Adrenal gland (tissue), 12 donors: ENCODE measurements around the gene UNK. TPM values are rescaled to one million over a fixed set of nuclear protein-coding genes. Genes with fewer than 3 reads are reported as not detected.

Source experiments
- DNase-seq, 7 donors: peaks; one replicate each; pipeline ENCODE4 v3.0.0-alpha.2; 2019 to 2020
- H3K27ac ChIP-seq, 5 donors: fragments of 200-600 bp; sonication (generic) in 4 of 5; 1 replicate in 3 of 5; 2 replicates in 2 of 5; pipeline versions ENCODE4 v1.5.1 to v1.8.0; 2016 to 2020; ENCODE audit warnings: mild to moderate bottlenecking in 1 of 5
- H3K27me3 ChIP-seq: fragments of 200-600 bp; 2 replicates; pipeline ENCODE4 v1.8.0; 2021
- H3K36me3 ChIP-seq, 2 donors: fragments of 200-600 bp; replicated peaks in 1 of 2; 1 replicate in 1 of 2; 2 replicates in 1 of 2; pipeline versions ENCODE4 v1.5.1 to v1.8.0; 2018 to 2022
- H3K4me1 ChIP-seq, 2 donors: fragments of 200-600 bp; replicated peaks in 1 of 2; 1 replicate in 1 of 2; 2 replicates in 1 of 2; pipeline versions ENCODE4 v1.5.1 to v1.8.0; 2018 to 2021
- H3K4me3 ChIP-seq, 4 donors: fragments of 200-600 bp; sonication (generic) in 3 of 4; one replicate each; pipeline ENCODE4 v1.5.1; 2016 to 2018
- H3K9me3 ChIP-seq, 3 donors: fragments of 200-600 bp; sonication (generic) in 1 of 3; replicated peaks in 1 of 3; 1 replicate in 2 of 3; 2 replicates in 1 of 3; pipeline versions ENCODE4 v1.5.1 to v1.8.0; 2016 to 2021
- CTCF ChIP-seq, 6 experiments: fragments of 450-650 bp in 4 of 6; fragments of 200-600 bp in 2 of 6; sonication (generic) in 1 of 6; IDR thresholded peaks; 1 replicate in 5 of 6; 2 replicates in 1 of 6; pipeline versions ENCODE4 v1.5.1 to v1.8.0; 2016 to 2021; ENCODE audit warnings: antibody characterized with exemption in 6 of 6, mild to moderate bottlenecking in 2 of 6, moderate library complexity in 1 of 6
- POLR2A ChIP-seq, 2 donors: fragments of 450-650 bp; IDR thresholded peaks; one replicate each; pipeline ENCODE4 v1.6.1; 2017; ENCODE audit warnings: antibody characterized with exemption in 2 of 2, mild to moderate bottlenecking in 2 of 2, moderate library complexity in 1 of 2
- WGBS, 4 donors: extraction: QIAGEN DNeasy Blood & Tissue Kit in 2 of 4; methylation state at CpG; one replicate each; pipeline versions ENCODE4 v1.1.5 to v1.1.7; 2013 to 2017; 5-methylcytosine and 5-hydroxymethylcytosine counted together
- intact Hi-C, 2 donors: fragments of 100-400 bp; cut with DNase I; formaldehyde crosslinking; loops; one replicate each; pipeline versions ENCODE4 v1.14.1 to v1.15.0; 2022 to 2023
- polyA plus RNA-seq, 3 donors: library from polyadenylated mRNA; stranded (reverse); fragments of 200-250 nt in 2 of 3; fragments of 350-450 nt in 1 of 3; fragmentation: Illumina TruSeq in 1 of 3; extraction: RNeasy Lipid Tissue Mini Kit (QIAGEN cat#74804) in 1 of 3; gene quantifications; one replicate each; pipeline ENCODE4 v1.2.3, GENCODE V29; 2013 to 2014
- total RNA-seq, 9 donors: library from RNA; depleted of rRNA in 4 of 9; stranded (reverse); fragments of >200 nt in 4 of 9; fragments of 120-200 nt in 1 of 9; fragmentation: NEBNext Ultra II Directional in 1 of 9; extraction: Animal tissue kit (Norgen Biotek cat#: 25700) in 1 of 9; gene quantifications; one replicate each; pipeline versions ENCODE4 v1.1.0 to v1.2.4, GENCODE V29; 2013 to 2023
- donor health status: healthy with polysubstance abuse.
- donor health status: Bipolar disorder and iron deficiency.
- donor health status: DM: yes; HTN: yes; CAD: no.
- donor health status: DM: no; HTN: no; CAD: no.
- donor health status: DM: no; HTN: no; CAD: no.
- donor health status: DM: yes; HTN: yes; CAD: no.

Gene UNK
- total and polyA plus RNA-seq, 12 donors = 13.6 to 45.9 (median 24.6) TPM

DNA sequence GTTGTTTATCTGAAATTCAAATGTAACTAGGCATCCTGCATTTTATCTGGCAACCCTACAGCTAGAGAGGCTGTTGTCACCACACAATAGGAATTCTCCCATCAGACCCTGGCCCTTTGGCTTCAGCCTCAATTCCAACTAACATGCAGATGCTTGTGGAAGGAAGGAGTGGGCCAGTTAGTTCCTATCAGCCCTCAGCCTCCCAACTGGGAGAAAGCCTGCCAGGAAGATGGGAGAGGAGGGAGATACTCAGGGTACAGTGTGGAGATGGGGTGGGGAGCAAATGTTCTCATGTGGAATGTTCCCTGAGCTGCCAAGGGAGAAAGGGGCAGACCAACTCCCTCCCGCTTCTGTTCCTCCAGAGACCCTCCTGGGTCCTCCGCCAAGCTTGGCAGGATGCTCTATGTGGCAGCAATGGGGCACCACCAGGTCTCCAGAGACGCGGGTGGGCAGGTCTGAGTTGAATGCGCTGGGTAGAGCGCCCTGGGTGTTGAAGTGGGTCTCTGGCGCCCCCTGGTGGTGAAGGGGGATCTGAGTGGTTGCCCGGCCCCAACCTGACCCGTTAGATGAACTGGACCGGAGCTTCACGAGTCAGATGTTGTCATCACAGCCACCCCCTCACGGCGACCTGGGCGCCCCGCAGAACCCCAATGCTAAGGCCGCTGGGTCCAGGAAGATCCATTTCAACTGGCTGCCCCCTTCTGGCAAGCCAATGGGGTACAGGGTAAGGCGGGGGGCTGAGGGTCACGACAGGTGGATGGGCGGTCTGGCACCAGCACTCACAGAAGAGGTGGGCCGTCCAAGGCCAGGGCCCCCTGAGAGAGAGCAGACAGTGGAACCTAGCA is 34.8 kb upstream of the UNK start:
- peak overlapping the region in 1 of 5 donors; percentile 23 for H3K27ac ChIP-seq
- H3K9me3 ChIP-seq = no peaks in the 10 kb centered on the region
- no peaks in the 10 kb centered on the region for H3K27me3 ChIP-seq
- 14 to 37% (median 18%) methylated on average over 4 to 20 of the region's 20 CpGs for WGBS, 4 donors
- intact Hi-C loops = loop anchor here in 1 of 2 donors (5.0 kb wide), 1 partner anchor 117 kb away; the partner anchor contains the start of gene SMIM5
- no peak overlapping the region for H3K4me3 ChIP-seq
- no peaks in the 10 kb centered on the region for H3K36me3 ChIP-seq
- TF ChIP-seq POLR2A (IDR thresholded peaks at IDR 0.05) = no peak
- TF ChIP-seq CTCF (IDR thresholded peaks at IDR 0.05) = peak; percentile 83 to 97 (median 93)
- DNase-seq = peak; percentile 81 to 96 (median 91)
- H3K4me1 ChIP-seq = peaks cover 11 to 19% of the 10 kb centered on the region in 2 donors

- intact Hi-C loops = no loop called here
- Histone ChIP-seq H3K36me3 (no peaks in the 10 kb centered on the region), H3K27ac (no peak overlapping the region), H3K4me3 (no peak overlapping the region), H3K4me1 (peaks cover 11 to 19% of the 10 kb centered on the region in 2 donors), H3K9me3 (no peaks in the 10 kb centered on the region), H3K27me3 (no peaks in the 10 kb centered on the region)
- WGBS, 4 donors = 70 to 76% (median 73%) methylated on average over 14 to 23 of the region's 23 CpGs
- no peak for TF ChIP-seq POLR2A (IDR thresholded peaks at IDR 0.05)
- TF ChIP-seq CTCF (IDR thresholded peaks at IDR 0.05) = no peak
- peak in 1 of 7 donors; percentile 23 for DNase-seq
These were observed 33.8 kb upstream of the UNK start for GRCh38 chr17:75750661-75751423.

- WGBS, 4 donors = 76 to 84% (median 82%) methylated on average over 7 to 24 of the region's 24 CpGs
- no peak for DNase-seq
- no peaks in the 10 kb centered on the region for H3K36me3 ChIP-seq
- no peak overlapping the region for H3K4me3 ChIP-seq
- intact Hi-C loops = no loop called here
- H3K27ac ChIP-seq = no peak overlapping the region
- no peaks in the 10 kb centered on the region for H3K27me3 ChIP-seq
- no peaks in the 10 kb centered on the region for H3K9me3 ChIP-seq
- no peak for TF ChIP-seq CTCF (IDR thresholded peaks at IDR 0.05)
- no peak for TF ChIP-seq POLR2A (IDR thresholded peaks at IDR 0.05)
- peaks cover 11 to 19% of the 10 kb centered on the region in 2 donors for H3K4me1 ChIP-seq
These were observed 32.8 kb upstream of the UNK start for GRCh38 chr17:75751676-75752404.

DNA sequence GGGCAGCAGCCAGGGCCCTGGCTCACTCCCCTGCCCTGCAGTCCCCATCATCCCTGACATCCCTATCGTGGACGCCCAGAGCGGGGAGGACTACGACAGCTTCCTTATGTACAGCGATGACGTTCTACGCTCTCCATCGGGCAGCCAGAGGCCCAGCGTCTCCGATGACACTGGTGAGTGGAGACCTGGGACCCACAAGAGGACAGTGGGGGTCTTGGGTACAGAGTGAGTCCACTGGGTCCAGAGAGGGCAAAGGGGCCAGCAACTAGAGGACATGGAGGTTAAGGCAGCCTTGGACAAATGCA is 32.2 kb upstream of the UNK start:
- Histone ChIP-seq H3K36me3 (no peaks in the 10 kb centered on the region), H3K9me3 (no peaks in the 10 kb centered on the region), H3K4me1 (peaks cover 11 to 18% of the 10 kb centered on the region in 2 donors), H3K4me3 (no peak overlapping the region), H3K27me3 (no peaks in the 10 kb centered on the region), H3K27ac (no peak overlapping the region)
- DNase-seq = no peak
- no peak for TF ChIP-seq POLR2A (IDR thresholded peaks at IDR 0.05)
- no peak for TF ChIP-seq CTCF (IDR thresholded peaks at IDR 0.05)
- 89 to 99% (median 93%) methylated on average over 8 to 10 of the region's 10 CpGs for WGBS, 4 donors
- intact Hi-C loops = no loop called here
